SK-N-SH (cell line): ENCODE data around the gene ANO4. TPM values are rescaled to one million over a fixed set of nuclear protein-coding genes. Genes with fewer than 3 reads are reported as not detected.

Source experiments
- CTCF ChIA-PET: fragments of 300-600, 350-600 bp; formaldehyde crosslinking; extraction: SDS; loops from one replicate; lab custom pipeline; 2021; lab: Yijun Ruan, JAX
- POLR2A ChIA-PET: fragments of 350-600 bp; sonication (Branson Sonifier 250); formaldehyde crosslinking; extraction: SDS; loops from one replicate; lab custom pipeline; 2020; ENCODE audit warnings: antibody characterized with exemption, inconsistent platforms; lab: Yijun Ruan, JAX
- DNase-seq: peaks from one replicate; pipeline ENCODE4 v3.0.0; 2012
- H2AFZ ChIP-seq: fragments of 200-600 bp; sonication (generic); 2 replicates; pipeline ENCODE4 v1.8.1; 2016; ENCODE audit warnings: antibody characterized with exemption, mild to moderate bottlenecking, low read depth
- H3F3A ChIP-seq: fragments of 200-600 bp; sonication (generic); replicated peaks from 2 replicates; pipeline ENCODE3; 2016; ENCODE audit warnings: antibody characterized with exemption, mild to moderate bottlenecking; ENCODE audit not compliant: insufficient read depth
- H3K27ac ChIP-seq, 2 experiments: fragments of 200-500 bp in 1 of 2; fragments of 200-600 bp in 1 of 2; sonication (Bioruptor generic) in 1 of 2; sonication (generic), shearing (Covaris generic) in 1 of 2; 2 replicates each; pipeline versions ENCODE4 v1.5.1 to v1.6.1; 2014 to 2016; ENCODE audit warnings: low read depth in 2 of 2, inconsistent platforms in 1 of 2, low read length in 1 of 2, mild to moderate bottlenecking in 1 of 2, mixed read lengths in 1 of 2
- H3K27me3 ChIP-seq: fragments of 200-600 bp; sonication (generic), shearing (Covaris generic); 2 replicates; pipeline ENCODE4 v1.6.1; 2016; ENCODE audit warnings: mixed run types; ENCODE audit not compliant: insufficient read depth
- H3K36me3 ChIP-seq, 2 experiments: fragments of 200-500 bp in 1 of 2; fragments of 200-600 bp in 1 of 2; sonication (Bioruptor generic) in 1 of 2; sonication (generic) in 1 of 2; replicated peaks in 1 of 2; 2 replicates each; pipeline versions ENCODE3 to v1.5.1; 2014 to 2016; ENCODE audit warnings: low read length in 1 of 2, mild to moderate bottlenecking in 1 of 2; ENCODE audit not compliant: insufficient read depth in 2 of 2, control insufficient read depth in 1 of 2
- H3K4me1 ChIP-seq, 2 experiments: fragments of 200-500 bp in 1 of 2; fragments of 200-600 bp in 1 of 2; sonication (Bioruptor generic) in 1 of 2; sonication (generic), shearing (Covaris generic) in 1 of 2; 2 replicates each; pipeline versions ENCODE4 v1.5.1 to v1.6.1; 2014 to 2016; ENCODE audit warnings: low read depth in 1 of 2, low read length in 1 of 2, mixed run types in 1 of 2; ENCODE audit not compliant: insufficient read depth in 2 of 2, control insufficient read depth in 1 of 2
- H3K4me2 ChIP-seq: fragments of 200-600 bp; sonication (generic), shearing (Covaris generic); 2 replicates; pipeline ENCODE4 v1.6.1; 2017; ENCODE audit warnings: mixed run types
- H3K4me3 ChIP-seq, 2 experiments: fragments of 200-500 bp in 1 of 2; fragments of 200-600 bp in 1 of 2; sonication (Bioruptor generic) in 1 of 2; sonication (generic), shearing (Covaris generic) in 1 of 2; 2 replicates each; pipeline versions ENCODE4 v1.5.1 to v1.8.1; 2014 to 2016; ENCODE audit warnings: low read depth in 2 of 2, inconsistent platforms in 1 of 2, low read length in 1 of 2, mild to moderate bottlenecking in 1 of 2, mixed read lengths in 1 of 2, moderate library complexity in 1 of 2
- H3K79me2 ChIP-seq: fragments of 200-600 bp; sonication (generic); 2 replicates; pipeline ENCODE4 v1.8.1; 2017; ENCODE audit warnings: mild to moderate bottlenecking; ENCODE audit not compliant: insufficient read depth
- H3K9ac ChIP-seq: fragments of 200-600 bp; sonication (generic); 2 replicates; pipeline ENCODE4 v1.6.1; 2017; ENCODE audit warnings: mixed run types
- H3K9me2 ChIP-seq: fragments of 200-600 bp; sonication (generic); 2 replicates; pipeline ENCODE4 v1.6.1; 2017; ENCODE audit warnings: mixed run types
- H3K9me3 ChIP-seq: fragments of 200-600 bp; sonication (generic); 2 replicates; pipeline ENCODE4 v1.6.1; 2017; ENCODE audit warnings: mixed run types, mild to moderate bottlenecking, moderate library complexity
- H4K20me1 ChIP-seq: fragments of 200-600 bp; sonication (generic); 2 replicates; pipeline ENCODE4 v1.6.1; 2017; ENCODE audit warnings: mild to moderate bottlenecking, mixed run types; ENCODE audit not compliant: insufficient read depth
- EP300 ChIP-seq, 2 experiments: IDR thresholded peaks; 2 replicates each; pipeline versions ENCODE4 v1.4.0 to v1.6.1; 2012; ENCODE audit warnings: borderline replicate concordance in 1 of 2, low read depth in 1 of 2, low read length in 1 of 2
- GATA2 ChIP-seq: sonication (generic); formaldehyde crosslinking; IDR thresholded peaks from 2 replicates; pipeline ENCODE4 v1.5.0; 2020; ENCODE audit warnings: mild to moderate bottlenecking, missing genetic modification reagents
- NRF1 ChIP-seq: IDR thresholded peaks from 2 replicates; pipeline ENCODE4 v1.6.1; 2012; ENCODE audit warnings: low read depth, mild to moderate bottlenecking, low read length
- RAD21 ChIP-seq: IDR thresholded peaks from 2 replicates; pipeline ENCODE4 v1.6.1; 2012; ENCODE audit warnings: mild to moderate bottlenecking, low read length
- RCOR1 ChIP-seq: fragments of 150-350 bp; IDR thresholded peaks from 2 replicates; pipeline ENCODE4 v1.6.1; 2017; ENCODE audit warnings: antibody characterized with exemption, low read length
- SIN3A ChIP-seq: IDR thresholded peaks from 2 replicates; pipeline ENCODE4 v1.6.1; 2012; ENCODE audit warnings: low read depth, mild to moderate bottlenecking, low read length, moderate library complexity, borderline replicate concordance
- TCF12 ChIP-seq: IDR thresholded peaks from 2 replicates; pipeline ENCODE4 v1.4.0; 2012
- TEAD4 ChIP-seq: IDR thresholded peaks from 2 replicates; pipeline ENCODE4 v1.4.0; 2012; ENCODE audit warnings: mild to moderate bottlenecking, borderline replicate concordance; ENCODE audit not compliant: insufficient read depth
- WGBS: methylation state at CpG from one replicate; pipeline ENCODE4 v1.1.6; 2017; ENCODE audit warnings: low lambda C conversion rate; 5-methylcytosine and 5-hydroxymethylcytosine counted together
- polyA plus RNA-seq, 3 experiments: library from polyadenylated mRNA; depleted of rRNA; stranded (reverse); fragments of >200 nt; gene quantifications; 2 replicates each; pipeline ENCODE4 v1.2.3, GENCODE V29; 2012
- TF ChIP-seq, protein P1 (sequence below): IDR thresholded peaks from 2 replicates; pipeline ENCODE4 v1.4.0; 2012; ENCODE audit warnings: low read depth, borderline replicate concordance
- TF ChIP-seq, protein P2 (sequence below): IDR thresholded peaks from 2 replicates; pipeline ENCODE4 v1.6.1; 2012; ENCODE audit warnings: mild to moderate bottlenecking, low read depth, low read length, moderate library complexity
- TF ChIP-seq, protein P3 (sequence below): IDR thresholded peaks from 2 replicates; pipeline ENCODE4; 2012

Gene ANO4
- polyA plus RNA-seq, 1 of the 3 experiments (the other 2 are of a cell fraction) = 9.4 TPM

DNA sequence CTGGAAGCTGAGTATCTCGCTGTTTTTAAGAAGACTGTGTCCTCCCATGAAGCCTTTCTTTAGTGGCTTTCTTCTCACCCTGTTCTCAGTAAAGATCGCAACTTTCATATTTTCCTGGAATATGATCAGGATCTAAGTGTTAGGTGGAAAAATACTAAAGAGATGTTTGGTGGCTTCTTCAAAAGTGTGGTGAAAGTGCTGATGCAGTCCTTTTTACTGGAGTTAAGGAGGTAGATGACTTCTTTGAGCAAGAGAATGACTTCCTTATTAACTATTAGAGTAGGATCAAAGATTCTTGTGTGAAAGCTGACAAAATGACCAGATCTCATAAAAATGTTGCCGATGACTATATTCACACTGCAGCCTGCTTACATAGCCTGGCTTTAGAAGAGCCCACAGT is 273.8 kb downstream of the ANO4 start:
- no peak for DNase-seq
- Histone ChIP-seq H3K4me3 (no peak overlapping the region), H3F3A (no peaks in the 10 kb centered on the region), H3K9me2 (no peaks in the 10 kb centered on the region), H3K9ac (no peak overlapping the region), H3K9me3 (peaks cover 8% of the 10 kb centered on the region; the same call in 1 of the 2 replicates), H3K4me1 (no peaks in the 10 kb centered on the region), H3K27ac (no peak overlapping the region), H3K36me3 (peaks cover 0 to 3% of the 10 kb centered on the region in 2 experiments), H3K79me2 (no peaks in the 10 kb centered on the region), H3K27me3 (no peaks in the 10 kb centered on the region), H3K4me2 (no peak overlapping the region), H4K20me1 (no peaks in the 10 kb centered on the region), H2AFZ (no peak overlapping the region)
- WGBS = 81% methylated on average over 3 of the region's 3 CpGs
- POLR2A ChIA-PET = no interaction called here
- CTCF ChIA-PET = interaction anchor here (0.9 kb wide), 1 partner anchor 10 kb away, joined by 3 read pairs; no protein-coding TSS in a partner anchor
- TF ChIP-seq RAD21 (no peak), TEAD4 (no peak), RCOR1 (no peak), TCF12 (no peak), GATA2 (CRISPR knock-in tag) (no peak)
- TF ChIP-seq, protein P1, sequence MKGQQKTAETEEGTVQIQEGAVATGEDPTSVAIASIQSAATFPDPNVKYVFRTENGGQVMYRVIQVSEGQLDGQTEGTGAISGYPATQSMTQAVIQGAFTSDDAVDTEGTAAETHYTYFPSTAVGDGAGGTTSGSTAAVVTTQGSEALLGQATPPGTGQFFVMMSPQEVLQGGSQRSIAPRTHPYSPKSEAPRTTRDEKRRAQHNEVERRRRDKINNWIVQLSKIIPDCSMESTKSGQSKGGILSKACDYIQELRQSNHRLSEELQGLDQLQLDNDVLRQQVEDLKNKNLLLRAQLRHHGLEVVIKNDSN = no peak
- TF ChIP-seq, protein P2, sequence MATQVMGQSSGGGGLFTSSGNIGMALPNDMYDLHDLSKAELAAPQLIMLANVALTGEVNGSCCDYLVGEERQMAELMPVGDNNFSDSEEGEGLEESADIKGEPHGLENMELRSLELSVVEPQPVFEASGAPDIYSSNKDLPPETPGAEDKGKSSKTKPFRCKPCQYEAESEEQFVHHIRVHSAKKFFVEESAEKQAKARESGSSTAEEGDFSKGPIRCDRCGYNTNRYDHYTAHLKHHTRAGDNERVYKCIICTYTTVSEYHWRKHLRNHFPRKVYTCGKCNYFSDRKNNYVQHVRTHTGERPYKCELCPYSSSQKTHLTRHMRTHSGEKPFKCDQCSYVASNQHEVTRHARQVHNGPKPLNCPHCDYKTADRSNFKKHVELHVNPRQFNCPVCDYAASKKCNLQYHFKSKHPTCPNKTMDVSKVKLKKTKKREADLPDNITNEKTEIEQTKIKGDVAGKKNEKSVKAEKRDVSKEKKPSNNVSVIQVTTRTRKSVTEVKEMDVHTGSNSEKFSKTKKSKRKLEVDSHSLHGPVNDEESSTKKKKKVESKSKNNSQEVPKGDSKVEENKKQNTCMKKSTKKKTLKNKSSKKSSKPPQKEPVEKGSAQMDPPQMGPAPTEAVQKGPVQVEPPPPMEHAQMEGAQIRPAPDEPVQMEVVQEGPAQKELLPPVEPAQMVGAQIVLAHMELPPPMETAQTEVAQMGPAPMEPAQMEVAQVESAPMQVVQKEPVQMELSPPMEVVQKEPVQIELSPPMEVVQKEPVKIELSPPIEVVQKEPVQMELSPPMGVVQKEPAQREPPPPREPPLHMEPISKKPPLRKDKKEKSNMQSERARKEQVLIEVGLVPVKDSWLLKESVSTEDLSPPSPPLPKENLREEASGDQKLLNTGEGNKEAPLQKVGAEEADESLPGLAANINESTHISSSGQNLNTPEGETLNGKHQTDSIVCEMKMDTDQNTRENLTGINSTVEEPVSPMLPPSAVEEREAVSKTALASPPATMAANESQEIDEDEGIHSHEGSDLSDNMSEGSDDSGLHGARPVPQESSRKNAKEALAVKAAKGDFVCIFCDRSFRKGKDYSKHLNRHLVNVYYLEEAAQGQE = no peak
- TF ChIP-seq, all 33 proteins: peak for 0

DNA sequence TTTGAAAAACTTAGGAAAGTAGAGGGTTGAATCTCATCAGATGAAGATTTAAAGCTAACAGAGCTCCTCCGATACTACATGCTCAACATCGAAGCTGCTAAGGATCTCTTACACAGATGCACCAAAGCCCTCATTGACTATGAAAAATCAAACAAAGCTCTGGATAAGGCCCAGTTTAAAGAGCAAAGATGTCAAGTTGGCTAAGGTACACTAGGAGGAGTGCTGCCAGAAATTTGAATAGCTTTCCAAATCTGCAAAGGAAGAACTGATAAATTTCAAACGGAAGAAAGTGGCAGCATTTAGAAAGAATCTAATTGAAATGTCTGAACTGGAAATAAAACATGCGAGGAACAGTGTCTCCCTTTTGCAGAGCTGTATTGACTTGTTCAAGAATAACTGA is 274.3 kb downstream of the ANO4 start:
- Histone ChIP-seq H3K79me2 (no peaks in the 10 kb centered on the region), H3F3A (no peaks in the 10 kb centered on the region), H3K9ac (no peak overlapping the region), H3K4me2 (no peak overlapping the region), H2AFZ (no peak overlapping the region), H3K27ac (no peak overlapping the region), H3K4me1 (no peaks in the 10 kb centered on the region), H3K27me3 (no peaks in the 10 kb centered on the region), H4K20me1 (no peaks in the 10 kb centered on the region), H3K36me3 (peaks cover 0 to 3% of the 10 kb centered on the region in 2 experiments), H3K9me3 (peaks cover 8% of the 10 kb centered on the region; the same call in 1 of the 2 replicates), H3K4me3 (no peak overlapping the region), H3K9me2 (no peaks in the 10 kb centered on the region)
- 72% methylated on average over 4 of the region's 4 CpGs for WGBS
- ChIA-PET CTCF (interaction anchor here (0.9 kb wide), 1 partner anchor 10 kb away, joined by 3 read pairs; no protein-coding TSS in a partner anchor), POLR2A (no interaction called here)
- no peak for DNase-seq
- no peak for TF ChIP-seq SIN3A
- no peak for TF ChIP-seq EP300 (IDR thresholded peaks at IDR 0.05; ENCODE audit: borderline replicate concordance in 1 of 2, low read depth in 1 of 2, low read length in 1 of 2)
- TF ChIP-seq, protein P3, sequence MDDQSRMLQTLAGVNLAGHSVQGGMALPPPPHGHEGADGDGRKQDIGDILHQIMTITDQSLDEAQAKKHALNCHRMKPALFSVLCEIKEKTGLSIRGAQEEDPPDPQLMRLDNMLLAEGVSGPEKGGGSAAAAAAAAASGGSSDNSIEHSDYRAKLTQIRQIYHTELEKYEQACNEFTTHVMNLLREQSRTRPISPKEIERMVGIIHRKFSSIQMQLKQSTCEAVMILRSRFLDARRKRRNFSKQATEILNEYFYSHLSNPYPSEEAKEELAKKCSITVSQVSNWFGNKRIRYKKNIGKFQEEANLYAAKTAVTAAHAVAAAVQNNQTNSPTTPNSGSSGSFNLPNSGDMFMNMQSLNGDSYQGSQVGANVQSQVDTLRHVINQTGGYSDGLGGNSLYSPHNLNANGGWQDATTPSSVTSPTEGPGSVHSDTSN = no peak
- TF ChIP-seq NRF1 = no peak
